ENCODE data around the gene CCSER1. TPM values are rescaled to one million over a fixed set of nuclear protein-coding genes. Genes with fewer than 3 reads are reported as not detected.
A peak's percentile ranks its signal among the peaks of the same experiment; 100 is the strongest.

Gene CCSER1
- total and polyA plus RNA-seq, 8 donors = 2.0 to 9.0 (median 4.2) TPM

- DNase-seq (no peak), ATAC-seq (no peak)
- Histone ChIP-seq H3K4me1 (no peaks in the 10 kb centered on the region), H3K4me3 (no peak overlapping the region), H3K9me3 (peaks cover 0 to 6% of the 10 kb centered on the region in 2 donors), H3K27ac (no peak overlapping the region), H3K36me3 (no peaks in the 10 kb centered on the region), H3K27me3 (no peaks in the 10 kb centered on the region)
- intact Hi-C loops (cut with DNase I) = no loop called here
- no peak for TF ChIP-seq CTCF (IDR thresholded peaks at IDR 0.05)
Measured at GRCh38 chr4:91298824-91299223, 1171.6 kb downstream of the CCSER1 start.

DNA sequence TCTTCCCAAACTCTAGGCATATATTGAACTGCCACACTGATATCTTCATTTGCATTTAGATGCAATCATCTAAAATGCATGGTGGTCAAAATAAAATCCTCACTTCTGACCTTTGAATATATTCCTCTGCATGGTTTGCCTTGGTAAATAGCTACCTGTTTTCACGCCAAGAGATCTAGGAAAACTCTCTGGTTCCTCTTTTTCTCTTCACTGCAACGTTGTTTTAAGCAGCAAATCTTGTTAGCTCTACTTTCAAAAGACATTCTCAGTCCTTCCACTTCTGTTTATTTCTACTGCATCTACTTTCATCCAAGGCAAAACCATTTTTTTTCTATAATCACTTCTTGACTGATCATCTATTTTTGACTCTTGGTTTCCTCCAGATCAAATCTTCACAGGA is 1174.9 kb downstream of the CCSER1 start:
- H3K27me3 ChIP-seq = no peaks in the 10 kb centered on the region
- TF ChIP-seq CTCF (IDR thresholded peaks at IDR 0.05) = no peak
- intact Hi-C loops (cut with DNase I) = no loop called here
- no peak overlapping the region for H3K4me3 ChIP-seq
- no peak overlapping the region for H3K27ac ChIP-seq
- DNase-seq = no peak
- no peaks in the 10 kb centered on the region for H3K4me1 ChIP-seq
- ATAC-seq = no peak
- no peaks in the 10 kb centered on the region for H3K36me3 ChIP-seq
- H3K9me3 ChIP-seq = no peaks in the 10 kb centered on the region

GRCh38 chr4:91304292-91304691 is 1177.1 kb downstream of the CCSER1 start:
- Histone ChIP-seq H3K4me1 (no peaks in the 10 kb centered on the region), H3K27ac (no peak overlapping the region), H3K27me3 (no peaks in the 10 kb centered on the region), H3K4me3 (no peak overlapping the region), H3K9me3 (peaks cover 0 to 6% of the 10 kb centered on the region in 2 donors), H3K36me3 (no peaks in the 10 kb centered on the region)
- no peak for TF ChIP-seq CTCF (IDR thresholded peaks at IDR 0.05)
- DNase-seq (no peak), ATAC-seq (no peak)
- intact Hi-C loops (cut with DNase I) = no loop called here

DNA sequence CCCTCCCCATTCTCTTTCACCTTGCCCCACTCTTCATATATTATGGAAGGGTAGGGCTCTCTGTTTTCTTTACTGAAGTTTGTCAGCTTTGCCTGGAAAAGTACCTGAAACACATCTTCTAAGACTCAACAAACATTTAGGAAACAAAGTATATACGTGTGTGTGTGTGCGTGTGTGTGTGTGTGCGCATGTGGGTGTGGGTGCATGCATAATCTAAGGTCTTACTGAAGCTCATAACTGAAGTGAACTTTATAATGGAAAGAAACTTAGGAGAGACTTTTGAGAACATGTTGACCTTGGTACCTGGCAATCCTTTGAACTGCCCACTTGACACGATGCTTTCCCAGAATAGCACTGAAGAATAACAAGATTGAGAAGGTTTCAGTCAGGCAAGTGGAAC is 1190.2 kb downstream of the CCSER1 start:
- Histone ChIP-seq H3K4me3 (no peak overlapping the region), H3K27ac (no peak overlapping the region), H3K4me1 (no peaks in the 10 kb centered on the region), H3K36me3 (no peaks in the 10 kb centered on the region), H3K27me3 (no peaks in the 10 kb centered on the region), H3K9me3 (no peaks in the 10 kb centered on the region)
- intact Hi-C loops (cut with DNase I) = no loop called here
- DNase-seq (peak in 1 of 4 donors; percentile 5), ATAC-seq (peak; percentile 71)
- no peak for TF ChIP-seq CTCF (IDR thresholded peaks at IDR 0.05)

GRCh38 chr4:91319556-91320268 is 1192.5 kb downstream of the CCSER1 start:
- DNase-seq (no peak), ATAC-seq (no peak)
- Histone ChIP-seq H3K4me3 (no peak overlapping the region), H3K27ac (no peak overlapping the region), H3K27me3 (no peaks in the 10 kb centered on the region), H3K36me3 (no peaks in the 10 kb centered on the region), H3K9me3 (no peaks in the 10 kb centered on the region), H3K4me1 (no peaks in the 10 kb centered on the region)
- intact Hi-C loops (cut with DNase I) = no loop called here
- no peak for TF ChIP-seq CTCF (IDR thresholded peaks at IDR 0.05)
